Activated CD4-positive, alpha-beta T cell treated with anti-CD3 and anti-CD28 coated beads for 4 hours (primary cell): ENCODE data around the gene FAM83G.

Source experiments
- DNase-seq, 2 donors: peaks; one replicate each; pipeline ENCODE4 v3.0.0-alpha.2; 2020

Gene FAM83G

DNA sequence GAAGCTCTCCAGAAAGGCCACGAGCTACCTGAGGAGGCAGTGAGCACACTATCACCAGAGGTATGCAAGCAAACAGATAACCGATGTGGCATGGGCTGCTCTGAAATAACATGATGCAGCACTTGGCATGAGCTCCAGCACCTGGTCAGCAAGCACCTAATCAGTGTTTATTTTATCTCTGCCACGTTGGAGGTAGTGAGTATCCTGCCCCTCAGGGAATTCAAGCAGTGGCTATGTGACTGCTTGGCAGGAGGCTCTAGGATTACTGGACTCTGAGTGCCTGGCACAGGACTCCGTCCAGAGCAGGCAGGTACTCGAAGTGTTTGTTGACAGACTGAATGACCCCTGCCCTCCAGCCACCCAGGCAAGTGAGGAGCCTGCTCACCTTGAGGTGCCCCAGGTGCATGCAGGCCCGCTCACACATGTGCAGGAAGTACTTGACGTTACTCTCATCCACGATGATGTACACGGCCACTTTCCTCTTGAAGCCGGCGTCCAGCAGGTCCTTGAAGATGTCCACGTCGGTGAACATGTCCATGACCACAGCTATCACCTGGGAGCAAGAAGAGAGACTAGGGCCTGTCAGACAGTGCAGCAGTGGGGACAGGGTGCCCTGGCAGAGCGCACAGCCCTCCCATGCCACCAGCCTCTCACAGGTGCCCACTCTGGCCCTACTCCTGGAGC, 16.6 kb downstream of the FAM83G start:
- DNase-seq: no peak

DNA sequence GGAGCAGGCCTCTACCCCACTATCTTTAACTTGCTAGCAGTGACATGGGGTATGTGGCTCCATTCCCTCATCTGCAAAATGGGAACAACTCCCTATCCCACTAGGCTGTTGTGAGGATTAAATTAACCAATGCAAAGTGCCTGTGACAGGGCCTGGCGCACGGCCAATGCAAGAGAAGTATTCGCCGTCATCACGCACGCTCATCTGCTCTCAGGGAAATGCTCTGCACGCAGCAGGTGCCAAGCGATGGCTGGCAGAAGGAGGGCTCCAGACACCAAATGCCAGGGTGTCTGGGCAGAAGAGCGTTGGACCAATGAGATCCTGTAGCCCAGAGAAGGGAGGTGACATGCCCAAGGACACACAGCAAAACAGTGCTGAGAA, 17.3 kb downstream of the FAM83G start:
- no peak for DNase-seq

DNA sequence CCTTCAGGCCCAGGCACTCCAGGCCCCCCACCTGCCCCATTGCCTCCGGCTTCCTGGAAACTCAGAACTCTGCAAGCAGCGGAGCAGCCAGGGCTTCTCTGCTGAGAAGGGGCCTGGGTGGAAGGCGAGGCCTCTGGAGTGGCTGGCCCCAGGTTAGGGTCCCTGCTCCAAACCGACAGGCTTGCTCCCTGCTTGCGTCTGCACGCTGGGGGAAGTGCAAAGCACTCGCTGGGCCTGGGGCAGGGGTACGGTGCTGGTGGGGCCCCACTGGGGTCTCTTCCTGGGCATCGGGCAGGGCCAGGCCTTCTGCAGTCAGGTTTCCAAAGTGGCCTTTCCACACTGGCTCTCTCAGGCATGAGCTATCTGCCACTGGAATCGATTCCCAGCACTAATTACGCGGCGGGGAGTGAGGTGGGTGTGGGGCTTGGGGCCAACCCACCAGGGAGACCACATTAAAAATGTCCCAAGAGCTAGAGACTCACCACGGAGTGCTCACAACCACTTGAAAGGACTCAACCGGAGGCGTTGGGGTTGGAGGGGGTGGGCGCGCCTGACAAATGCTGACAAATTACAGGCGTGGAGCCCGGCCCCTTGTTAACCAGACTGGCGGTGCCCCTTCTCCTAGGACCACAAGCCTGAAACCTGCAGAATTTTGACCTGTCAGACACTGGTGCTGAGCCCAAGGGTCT, 17.9 kb downstream of the FAM83G start:
- no peak for DNase-seq

DNA sequence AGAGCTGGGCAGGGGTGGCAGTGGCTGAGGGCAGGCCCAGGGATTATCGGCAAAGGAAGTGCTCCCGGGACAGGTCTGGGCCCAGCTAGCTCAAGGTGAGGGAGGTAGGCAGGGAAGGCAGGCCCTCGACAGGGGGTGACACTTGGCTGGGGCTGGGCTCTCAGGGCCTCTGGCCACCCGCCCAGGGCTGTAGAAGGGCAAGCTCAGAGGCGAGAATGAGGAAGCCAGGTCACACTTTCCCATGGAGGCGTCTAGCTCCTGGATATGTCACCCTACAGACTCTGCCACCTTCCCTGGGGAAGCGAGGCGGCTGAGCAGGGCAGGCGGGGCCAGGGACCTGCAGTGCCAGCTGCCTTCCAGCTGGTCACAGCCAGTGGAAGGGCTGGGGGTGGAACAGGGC, 19.1 kb downstream of the FAM83G start:
- no peak for DNase-seq

DNA sequence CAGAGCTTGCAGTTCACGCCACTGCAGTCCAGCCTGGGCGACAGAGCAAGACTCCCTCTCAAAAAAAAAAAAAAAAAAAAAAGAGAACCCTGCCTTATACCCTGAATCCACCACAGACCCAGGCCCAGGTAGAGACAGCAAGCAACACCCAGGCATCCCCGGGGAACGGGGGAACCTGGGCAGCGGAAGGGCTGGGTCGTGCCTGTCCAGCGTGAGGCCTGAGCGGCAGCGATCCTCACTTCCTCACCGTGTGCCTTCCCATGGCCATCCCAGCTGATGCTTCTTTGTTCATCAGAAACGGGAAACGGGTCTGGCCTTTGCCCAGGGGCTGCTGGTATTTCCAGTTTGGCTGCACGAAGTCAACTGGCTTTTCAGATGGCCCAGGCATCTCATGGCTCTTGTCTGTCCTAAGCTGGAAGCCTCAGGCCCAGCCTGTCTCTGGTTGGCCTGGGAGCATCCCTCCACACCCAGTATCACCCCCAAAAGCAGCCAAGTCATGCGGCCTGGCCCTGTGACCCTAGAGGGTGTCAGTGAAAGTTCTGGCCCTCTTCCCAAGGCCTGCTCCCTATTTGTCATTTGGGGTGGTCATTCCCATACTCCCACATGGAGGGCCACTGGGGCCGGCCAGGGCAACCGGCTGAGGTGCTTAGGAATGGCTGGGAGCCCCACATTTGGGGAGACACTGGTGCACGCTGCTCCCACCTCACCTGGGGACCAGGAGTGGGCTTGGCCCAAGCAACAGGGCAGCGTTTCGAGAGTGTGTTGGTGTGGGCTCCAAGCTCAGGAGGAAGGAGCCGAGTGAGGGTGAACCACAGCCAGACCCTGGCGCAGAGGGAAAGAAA, 20.1 kb downstream of the FAM83G start:
- DNase-seq: no peak

DNA sequence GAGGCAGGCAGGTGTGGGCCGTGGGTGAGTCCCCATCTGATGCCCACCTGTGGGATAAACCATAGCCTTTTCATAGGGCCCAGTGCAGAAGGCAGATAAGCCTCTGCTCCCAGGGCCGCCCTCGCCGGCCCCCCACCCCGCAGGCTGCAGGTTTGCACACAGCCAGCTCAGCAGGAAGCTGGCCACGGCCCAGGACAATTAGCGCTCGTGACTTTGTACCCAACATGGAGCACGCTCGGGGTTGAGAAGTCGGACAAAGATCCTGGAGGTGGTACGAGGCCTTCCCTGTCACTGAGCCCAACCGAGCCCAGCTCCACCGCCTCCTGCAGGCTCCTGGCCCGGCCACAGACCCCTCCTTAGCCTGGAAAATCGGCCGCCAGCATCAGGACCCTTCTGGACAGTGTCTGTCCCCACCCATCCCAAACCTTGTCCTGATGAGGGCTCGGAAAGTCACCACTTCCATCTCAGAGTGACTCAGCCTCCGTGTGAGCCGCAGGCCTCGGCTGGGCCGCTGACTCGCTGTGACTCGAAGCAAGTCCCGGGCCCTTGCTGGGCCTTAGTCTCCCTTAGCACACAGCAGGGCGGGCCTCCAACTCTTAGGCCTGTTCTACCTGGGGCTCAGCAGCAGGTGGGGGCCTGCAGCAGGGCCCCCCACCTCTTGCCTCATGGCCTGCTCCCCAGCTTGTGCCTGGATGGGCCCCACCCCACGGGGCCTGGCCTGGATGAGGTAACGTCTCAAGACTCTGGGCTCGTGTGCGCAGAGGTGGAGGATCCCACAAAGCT, 22.7 kb downstream of the FAM83G start:
- DNase-seq: no peak

DNA sequence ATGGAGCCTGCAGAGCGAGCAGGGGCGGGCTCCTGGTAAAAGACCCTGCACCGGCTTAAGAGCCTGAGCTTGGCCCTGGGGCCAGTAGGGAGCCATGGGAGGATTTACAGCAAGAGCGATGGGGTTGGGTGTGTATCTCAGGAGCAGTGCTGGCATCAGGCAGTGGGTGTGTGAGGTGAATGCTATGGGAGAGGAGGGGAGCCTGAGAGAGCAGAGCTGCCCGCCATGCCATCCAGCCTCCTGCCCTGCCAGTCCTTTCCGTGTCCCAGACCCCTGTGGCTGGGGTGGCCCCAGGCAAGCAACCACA, 23.3 kb downstream of the FAM83G start:
- no peak for DNase-seq

DNA sequence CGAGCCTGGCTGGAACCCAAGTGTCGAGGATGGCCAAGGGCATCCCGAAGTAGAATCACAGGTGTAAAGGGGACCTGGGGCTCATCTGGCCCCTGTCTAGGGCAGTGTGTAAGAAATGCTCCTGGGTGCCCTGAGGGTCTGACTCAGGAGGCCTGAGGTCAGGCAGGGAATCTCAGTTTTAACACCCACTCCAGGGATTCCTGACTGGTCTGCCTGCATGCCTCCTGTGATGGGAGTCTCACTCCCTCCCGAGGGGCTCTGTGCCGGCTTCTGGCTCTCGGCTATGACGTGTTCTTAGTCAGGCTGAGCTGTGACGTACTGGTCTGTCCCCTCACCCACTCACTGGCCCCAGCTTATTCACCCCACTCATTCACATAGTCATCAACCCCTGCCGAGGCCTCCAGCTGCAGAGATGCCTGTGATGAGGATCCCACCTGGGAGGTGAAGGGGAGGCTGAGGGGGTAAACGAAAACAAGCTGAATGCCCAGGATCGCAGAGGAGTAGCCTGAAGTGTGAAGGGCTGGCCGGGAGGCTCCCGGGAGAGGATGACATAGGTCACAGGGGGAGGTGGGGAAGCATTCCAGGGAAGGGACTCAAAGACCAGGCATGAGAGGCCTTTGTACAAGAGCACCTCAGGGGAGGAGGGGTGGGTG, 23.8 kb downstream of the FAM83G start:
- no peak for DNase-seq

DNA sequence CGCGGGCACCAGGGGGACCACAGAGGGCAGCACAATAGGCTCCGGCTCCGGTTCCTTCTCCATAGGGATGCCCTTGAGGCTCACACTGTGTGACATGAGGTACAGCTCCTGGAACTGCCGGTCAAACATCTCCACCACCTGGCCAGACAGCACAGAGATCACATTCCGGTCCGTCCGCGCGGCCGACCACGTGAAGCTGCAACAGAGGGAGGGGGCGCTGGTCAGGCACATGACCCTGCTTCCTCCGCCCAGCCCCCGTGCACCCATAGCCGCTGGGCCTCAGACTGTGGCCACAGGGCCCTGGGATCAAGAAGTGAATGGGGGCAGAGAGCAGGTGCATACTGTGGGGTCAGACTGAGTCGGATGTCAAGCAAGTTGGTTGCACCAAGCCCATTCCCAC, 25.9 kb downstream of the FAM83G start:
- no peak for DNase-seq

DNA sequence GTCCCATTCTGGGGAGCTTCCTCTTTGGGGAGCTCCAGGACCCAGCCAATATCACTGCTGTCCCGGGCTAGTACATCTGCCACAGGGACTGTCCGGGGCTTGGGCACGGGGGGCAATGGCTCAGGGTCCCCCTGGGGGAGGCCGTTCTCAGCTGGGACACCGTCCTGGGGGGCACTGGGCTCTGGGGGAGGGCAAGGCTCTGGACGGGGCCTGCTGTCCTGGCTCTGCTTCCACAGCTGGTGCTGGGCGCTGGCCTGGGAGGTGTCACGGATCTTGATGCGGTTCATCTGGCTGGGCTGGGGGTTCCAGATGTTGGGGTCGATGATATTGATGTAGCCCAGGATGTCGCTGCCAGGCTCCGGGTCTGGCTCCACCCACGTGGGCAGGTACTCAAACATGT, 26.5 kb downstream of the FAM83G start:
- no peak for DNase-seq

DNA sequence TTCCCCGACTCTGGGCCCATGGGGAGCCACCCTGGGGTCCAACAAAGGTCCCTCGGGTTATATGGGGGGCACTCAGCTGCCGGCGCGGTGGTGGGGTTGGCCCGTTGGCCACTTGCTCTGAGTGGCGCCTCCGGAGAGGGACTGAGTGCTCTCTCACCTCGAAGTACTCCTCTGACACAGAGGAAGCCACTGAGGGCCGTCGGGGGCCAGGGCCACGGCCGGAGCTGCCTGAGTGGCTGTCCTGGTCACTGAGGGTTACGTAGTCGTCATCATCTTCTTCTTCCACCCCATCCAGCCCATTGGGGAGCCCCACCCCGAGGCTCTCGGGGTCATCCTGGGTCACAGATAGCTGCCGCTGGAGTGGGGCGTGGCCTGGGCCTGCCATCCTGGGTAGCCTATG, 26.9 kb downstream of the FAM83G start:
- DNase-seq: no peak

DNA sequence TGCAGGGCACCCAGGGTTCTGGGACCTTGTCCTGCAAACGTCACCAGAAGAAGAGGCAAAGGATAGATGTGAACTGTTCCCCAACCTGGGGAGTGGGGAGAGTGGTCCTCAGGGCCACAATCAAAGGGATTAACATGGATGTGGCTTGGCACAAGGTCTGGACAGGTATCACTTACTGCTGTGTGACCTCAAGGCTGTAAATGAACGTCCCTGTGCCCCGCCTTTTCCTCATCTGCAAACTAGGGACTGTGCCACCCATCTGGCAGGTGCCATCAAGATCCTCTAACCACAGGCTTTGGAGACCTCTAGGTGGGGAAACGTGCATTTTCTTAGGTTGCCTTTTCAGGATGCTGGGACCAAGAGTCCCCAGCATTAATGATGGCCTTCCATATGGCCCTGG, 27.5 kb downstream of the FAM83G start:
- DNase-seq: no peak

DNA sequence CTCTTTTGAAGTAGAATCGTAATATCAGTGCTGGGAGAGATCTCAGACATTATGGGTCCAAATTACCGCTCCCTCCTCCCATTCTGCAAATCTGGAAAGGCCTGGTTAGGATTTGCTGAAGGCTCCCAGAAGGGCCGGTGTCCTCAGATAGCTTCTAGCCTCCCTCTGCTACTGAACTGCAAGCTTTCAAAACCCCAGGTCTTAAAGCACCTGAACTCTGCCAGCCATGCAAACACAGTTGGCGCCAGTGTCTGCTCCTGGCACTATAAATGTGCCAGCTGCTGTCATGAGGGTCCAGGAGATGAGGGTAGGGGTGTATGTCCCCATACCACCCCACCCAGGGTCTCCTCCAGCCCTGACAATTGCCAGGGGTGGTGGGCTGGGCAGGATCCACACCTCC, 28.4 kb downstream of the FAM83G start:
- DNase-seq: no peak

DNA sequence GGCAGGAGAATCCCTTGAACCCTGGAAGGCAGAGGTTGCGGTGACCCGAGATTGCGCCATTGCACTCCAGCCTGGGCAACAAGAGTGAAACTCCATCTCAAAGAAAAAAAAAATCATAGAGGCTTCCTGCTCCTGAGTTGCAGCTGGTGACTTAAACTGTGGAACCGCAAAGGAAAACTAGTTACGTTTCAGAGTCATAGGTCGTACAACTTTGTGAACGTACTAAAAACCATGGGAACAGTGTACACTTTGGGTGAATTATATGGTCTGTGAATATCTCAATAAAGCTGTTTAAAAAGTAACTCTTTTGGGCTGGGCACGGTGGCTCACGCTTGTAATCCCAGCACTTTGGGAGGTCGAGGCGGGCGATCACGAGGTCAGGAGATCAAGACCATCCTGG, 29.0 kb downstream of the FAM83G start:
- DNase-seq: no peak

DNA sequence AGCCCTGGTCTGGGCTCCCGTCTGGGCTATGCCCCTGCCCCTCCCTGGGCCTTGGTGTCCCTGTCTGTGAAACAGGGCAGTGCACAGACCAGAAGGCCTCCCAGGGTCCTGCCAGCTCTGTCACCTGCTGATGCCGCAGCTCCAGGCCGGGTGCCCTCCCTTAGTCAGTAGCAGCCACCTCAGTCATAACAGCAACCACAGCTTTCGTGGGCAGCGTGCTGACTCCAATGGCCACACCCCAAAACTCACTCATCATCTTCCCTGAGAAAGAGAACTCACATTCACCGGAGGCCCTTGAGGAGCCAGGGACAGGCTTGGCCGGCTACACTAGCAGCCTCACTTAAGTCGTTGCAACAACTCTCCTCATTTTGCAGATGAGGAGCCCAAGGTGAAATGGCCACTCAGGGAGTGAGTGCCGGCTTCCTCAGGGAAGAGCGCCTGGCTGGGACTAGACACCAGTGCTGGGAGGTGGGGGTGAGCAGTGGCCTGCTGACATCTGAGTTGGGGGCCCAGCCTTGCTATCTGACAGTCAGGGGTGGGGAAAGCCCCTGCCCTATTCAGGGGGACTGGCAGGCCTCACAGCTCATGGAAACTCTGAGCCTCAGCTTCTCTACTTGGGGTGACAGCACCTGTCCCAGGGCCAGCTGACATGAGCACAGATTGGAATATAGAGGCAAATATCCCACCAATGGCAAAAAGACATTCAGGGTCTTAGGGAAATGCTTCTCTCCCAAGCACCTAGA, 30.0 kb downstream of the FAM83G start:
- DNase-seq: peak; percentile 20 to 29

DNA sequence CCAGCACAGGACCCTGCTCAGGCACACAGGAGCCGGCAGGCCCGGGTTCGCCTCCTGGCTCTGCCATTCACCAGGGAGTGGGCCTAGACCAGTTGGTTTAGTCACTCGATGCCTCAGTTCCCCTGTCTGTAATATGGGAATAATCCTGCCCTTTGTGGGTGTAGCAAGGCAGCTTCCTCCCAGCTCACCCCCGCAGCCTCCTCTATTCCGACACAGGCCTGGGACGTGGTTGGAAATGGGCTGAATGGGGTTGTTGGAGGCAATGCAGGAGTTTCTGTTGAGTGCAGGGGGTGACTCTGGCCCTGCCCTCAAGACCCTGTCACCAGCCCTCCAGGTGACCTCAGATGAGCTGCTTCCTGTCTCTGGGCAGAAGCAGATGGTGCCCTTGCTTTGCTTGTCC, 32.8 kb downstream of the FAM83G start:
- DNase-seq: no peak

DNA sequence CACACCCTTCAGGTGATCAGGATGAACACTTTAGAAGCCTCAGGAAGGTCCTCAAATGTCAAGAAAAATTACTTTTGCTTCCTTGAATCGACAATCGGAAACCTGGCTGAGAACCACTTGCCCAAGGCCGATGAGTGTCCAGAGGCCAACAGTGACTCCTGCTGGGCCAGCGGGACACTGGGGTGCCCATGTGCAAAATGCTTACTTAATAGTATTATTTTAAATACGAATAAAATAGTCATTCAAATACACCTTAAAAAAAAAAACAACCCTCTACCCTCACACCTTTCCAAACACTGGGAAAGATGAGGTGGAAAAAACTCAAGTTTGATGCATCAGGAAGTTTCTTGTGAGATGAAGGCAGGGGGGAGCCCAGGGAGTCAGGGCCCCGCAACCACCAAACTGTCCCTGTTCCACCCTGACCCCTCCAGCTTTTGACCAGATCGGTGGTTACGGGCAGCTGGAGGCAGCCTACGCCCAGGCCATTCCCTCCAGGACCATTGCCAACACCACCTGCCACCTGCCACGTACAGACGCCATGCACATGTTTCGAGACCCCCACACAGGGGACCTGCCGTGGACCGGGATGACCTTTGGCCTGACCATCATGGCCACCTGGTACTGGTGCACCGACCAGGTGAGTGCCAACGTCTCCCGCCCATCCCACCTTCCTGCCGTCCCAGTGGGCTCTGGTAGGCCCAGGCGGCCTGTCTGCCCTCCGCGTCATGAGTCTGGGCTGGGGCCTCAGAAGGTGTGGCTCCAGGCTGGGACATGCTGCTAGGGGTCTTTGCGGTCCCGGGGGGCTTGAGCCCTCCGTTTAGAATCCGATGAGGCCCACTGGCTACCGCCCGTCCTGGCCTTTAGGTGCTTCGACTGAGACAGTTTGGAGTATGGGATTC, 33.7 kb downstream of the FAM83G start:
- no peak for DNase-seq

DNA sequence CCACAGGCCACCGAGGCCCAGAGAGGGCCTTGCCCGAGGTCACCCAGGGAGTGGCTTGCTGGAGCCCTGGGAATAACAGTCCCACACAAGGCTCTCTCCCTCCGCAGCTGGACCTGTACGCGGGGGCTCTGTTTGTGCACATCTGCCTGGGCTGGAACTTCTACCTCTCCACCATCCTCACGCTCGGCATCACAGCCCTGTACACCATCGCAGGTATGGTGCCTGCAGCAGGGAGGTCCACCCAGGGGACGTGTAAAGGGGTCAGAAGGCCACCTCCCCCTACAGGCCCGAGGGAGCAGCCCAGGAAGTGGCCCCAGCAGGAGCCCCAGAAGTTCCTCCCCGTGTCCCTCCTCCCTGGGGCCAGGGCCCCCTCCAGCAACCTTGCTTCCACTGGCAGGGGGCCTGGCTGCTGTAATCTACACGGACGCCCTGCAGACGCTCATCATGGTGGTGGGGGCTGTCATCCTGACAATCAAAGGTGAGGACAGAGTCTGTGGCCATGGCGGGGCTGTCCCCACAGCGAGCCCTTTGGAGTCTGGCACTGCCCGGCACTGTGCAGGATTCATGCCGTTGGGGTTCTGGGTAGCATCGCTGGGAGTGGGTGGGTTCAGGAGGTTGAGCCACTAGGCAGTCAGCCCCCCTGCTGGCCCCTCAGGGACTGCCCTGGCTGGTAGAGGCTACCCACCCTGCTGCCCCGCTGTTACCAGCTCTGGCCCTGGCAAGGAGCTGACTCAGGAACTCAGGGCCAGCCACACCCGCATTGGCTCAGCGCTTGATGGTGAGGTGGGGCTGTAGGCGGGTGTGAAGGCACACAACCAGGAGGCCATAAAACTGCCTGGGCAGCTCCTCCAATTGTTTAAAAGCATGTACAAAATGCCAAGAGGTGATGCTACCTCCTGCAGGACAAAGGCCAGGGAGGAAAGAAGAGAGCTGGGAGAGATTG, 35.3 kb downstream of the FAM83G start:
- no peak for DNase-seq

DNA sequence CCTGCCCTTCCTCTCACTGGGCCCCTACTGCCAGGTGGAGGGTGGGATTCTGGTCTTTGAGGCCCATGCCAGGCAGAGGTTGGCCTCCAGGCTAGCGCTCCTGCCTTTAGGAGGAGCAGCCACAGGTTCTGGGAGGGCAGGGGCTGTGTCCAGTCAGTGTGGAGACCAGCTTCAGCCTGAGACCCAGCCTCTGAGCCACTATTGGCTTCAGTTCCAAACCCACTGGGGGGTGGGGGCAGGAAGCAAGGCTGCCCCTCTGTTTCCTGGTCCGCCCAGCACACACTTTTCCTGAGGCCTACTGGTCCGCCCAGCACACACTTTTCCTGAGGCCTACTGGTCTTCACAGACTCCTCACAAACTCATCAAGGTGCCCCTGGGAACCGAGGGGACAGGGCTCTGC, 36.2 kb downstream of the FAM83G start:
- DNase-seq: no peak

DNA sequence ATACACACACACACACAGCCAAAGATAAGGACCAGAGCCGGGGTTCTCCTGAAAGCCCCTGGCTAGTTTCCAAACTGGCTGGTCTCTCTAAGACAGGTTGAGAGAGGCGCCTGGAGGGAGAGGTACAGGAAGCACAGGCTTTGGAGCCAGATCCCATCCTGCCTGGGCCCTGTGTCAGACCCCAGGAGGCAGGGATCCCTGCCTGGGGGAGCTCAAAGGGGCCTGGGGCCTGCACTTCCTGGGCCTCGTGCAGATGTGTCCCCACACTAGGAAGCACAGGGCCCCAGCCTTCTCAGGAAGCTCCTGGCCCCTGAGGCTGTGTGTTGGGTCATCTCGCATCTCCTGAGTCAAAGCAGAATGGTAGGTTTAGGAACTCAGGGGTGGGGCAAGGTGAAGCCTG, 36.6 kb downstream of the FAM83G start:
- DNase-seq: no peak
